ENCODE measurements around the gene KMT2C.

- no peak for TF ChIP-seq CTCF (IDR thresholded peaks at IDR 0.05)
- TF ChIP-seq POLR2A (IDR thresholded peaks at IDR 0.05): no peak
These were observed 313.3 kb downstream of the KMT2C start for GRCh38 chr7:152122540-152122939.
